Neural cell (in vitro differentiated cells): Measurements from ENCODE around the gene MED1. TPM values are rescaled to one million over a fixed set of nuclear protein-coding genes. Genes with fewer than 3 reads are reported as not detected.

ENCODE experiments used
- polyA plus RNA-seq: library from polyadenylated mRNA; depleted of rRNA; stranded (reverse); fragments of >200 nt; gene quantifications from 2 replicates; pipeline ENCODE4 v1.2.3, GENCODE V29; 2014

Gene MED1
- polyA plus RNA-seq, 1 donor from 2014 or later, result 18.7 TPM

Other genes with a start within 250 kb of the MED1 start
- gene STAC2, start 225.3 kb downstream of the MED1 start, polyA plus RNA-seq, result not detected in 2 replicates
- gene FBXL20, start 49.6 kb downstream of the MED1 start, polyA plus RNA-seq, result 12.0 and 15.5 TPM in 2 replicates
- 10.4 and 21.7 TPM in 2 replicates for gene CDK12, start 10.2 kb upstream of the MED1 start, polyA plus RNA-seq
- not detected in 2 replicates for gene NEUROD2, start 156.7 kb upstream of the MED1 start, polyA plus RNA-seq
- gene PPP1R1B, start 175.7 kb upstream of the MED1 start, polyA plus RNA-seq, result 1.8 and 3.5 TPM in 2 replicates
- gene STARD3, start 185.9 kb upstream of the MED1 start, polyA plus RNA-seq, result 105 and 121 TPM in 2 replicates
- 3.3 and 3.7 TPM in 2 replicates for gene TCAP, start 214.1 kb upstream of the MED1 start, polyA plus RNA-seq
- 1.5 TPM in 1 of 2 replicates, not detected in the other for gene PNMT, start 217.2 kb upstream of the MED1 start, polyA plus RNA-seq
- gene PGAP3, start 236.8 kb upstream of the MED1 start, polyA plus RNA-seq, result 27.2 and 30.7 TPM in 2 replicates
- 8.7 and 16.0 TPM in 2 replicates for gene ERBB2, start 248.8 kb upstream of the MED1 start, polyA plus RNA-seq